ENCODE measurements around the gene OR13J1.

- TF ChIP-seq, protein P1, sequence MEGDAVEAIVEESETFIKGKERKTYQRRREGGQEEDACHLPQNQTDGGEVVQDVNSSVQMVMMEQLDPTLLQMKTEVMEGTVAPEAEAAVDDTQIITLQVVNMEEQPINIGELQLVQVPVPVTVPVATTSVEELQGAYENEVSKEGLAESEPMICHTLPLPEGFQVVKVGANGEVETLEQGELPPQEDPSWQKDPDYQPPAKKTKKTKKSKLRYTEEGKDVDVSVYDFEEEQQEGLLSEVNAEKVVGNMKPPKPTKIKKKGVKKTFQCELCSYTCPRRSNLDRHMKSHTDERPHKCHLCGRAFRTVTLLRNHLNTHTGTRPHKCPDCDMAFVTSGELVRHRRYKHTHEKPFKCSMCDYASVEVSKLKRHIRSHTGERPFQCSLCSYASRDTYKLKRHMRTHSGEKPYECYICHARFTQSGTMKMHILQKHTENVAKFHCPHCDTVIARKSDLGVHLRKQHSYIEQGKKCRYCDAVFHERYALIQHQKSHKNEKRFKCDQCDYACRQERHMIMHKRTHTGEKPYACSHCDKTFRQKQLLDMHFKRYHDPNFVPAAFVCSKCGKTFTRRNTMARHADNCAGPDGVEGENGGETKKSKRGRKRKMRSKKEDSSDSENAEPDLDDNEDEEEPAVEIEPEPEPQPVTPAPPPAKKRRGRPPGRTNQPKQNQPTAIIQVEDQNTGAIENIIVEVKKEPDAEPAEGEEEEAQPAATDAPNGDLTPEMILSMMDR (IDR thresholded peaks at IDR 0.05) = no peak
- TF ChIP-seq POLR2A (IDR thresholded peaks at IDR 0.05) = no peak
Observed at GRCh38 chr9:35904338-35904737, 34.1 kb upstream of the OR13J1 start.
